ENCODE measurements around the gene SECISBP2L. TPM values are rescaled to one million over a fixed set of nuclear protein-coding genes. Genes with fewer than 3 reads are reported as not detected.

Gene SECISBP2L
- total RNA-seq, 1 experiment from 2014 or later: 36.4 TPM

- intact Hi-C loops (cut with micrococcal nuclease; ENCODE audit: unreplicated experiment): no loop called here
- Histone ChIP-seq H3K27ac (ENCODE audit: low read depth, low read length, poor library complexity, severe bottlenecking) (no peak overlapping the region), H3K27me3 (replicated peaks; ENCODE audit: insufficient read depth, low read depth, low read length, poor library complexity) (no peaks in the 10 kb centered on the region), H3K4me1 (ENCODE audit: insufficient read depth, low read length, poor library complexity, severe bottlenecking) (peaks cover 10% of the 10 kb centered on the region), H3K9me3 (ENCODE audit: low read depth, low read length, poor library complexity, severe bottlenecking) (no peaks in the 10 kb centered on the region), H3K4me3 (ENCODE audit: low read depth, low read length, poor library complexity, severe bottlenecking) (no peak overlapping the region), H3K36me3 (ENCODE audit: insufficient read depth, low read length, poor library complexity, severe bottlenecking) (peaks cover 9% of the 10 kb centered on the region)
- TF ChIP-seq, protein P1, sequence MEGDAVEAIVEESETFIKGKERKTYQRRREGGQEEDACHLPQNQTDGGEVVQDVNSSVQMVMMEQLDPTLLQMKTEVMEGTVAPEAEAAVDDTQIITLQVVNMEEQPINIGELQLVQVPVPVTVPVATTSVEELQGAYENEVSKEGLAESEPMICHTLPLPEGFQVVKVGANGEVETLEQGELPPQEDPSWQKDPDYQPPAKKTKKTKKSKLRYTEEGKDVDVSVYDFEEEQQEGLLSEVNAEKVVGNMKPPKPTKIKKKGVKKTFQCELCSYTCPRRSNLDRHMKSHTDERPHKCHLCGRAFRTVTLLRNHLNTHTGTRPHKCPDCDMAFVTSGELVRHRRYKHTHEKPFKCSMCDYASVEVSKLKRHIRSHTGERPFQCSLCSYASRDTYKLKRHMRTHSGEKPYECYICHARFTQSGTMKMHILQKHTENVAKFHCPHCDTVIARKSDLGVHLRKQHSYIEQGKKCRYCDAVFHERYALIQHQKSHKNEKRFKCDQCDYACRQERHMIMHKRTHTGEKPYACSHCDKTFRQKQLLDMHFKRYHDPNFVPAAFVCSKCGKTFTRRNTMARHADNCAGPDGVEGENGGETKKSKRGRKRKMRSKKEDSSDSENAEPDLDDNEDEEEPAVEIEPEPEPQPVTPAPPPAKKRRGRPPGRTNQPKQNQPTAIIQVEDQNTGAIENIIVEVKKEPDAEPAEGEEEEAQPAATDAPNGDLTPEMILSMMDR (conservative IDR thresholded peaks at IDR 0.05; ENCODE audit: low read depth, low read length): no peak
- no peak for TF ChIP-seq EZH2 (IDR thresholded peaks at IDR 0.05; ENCODE audit: borderline replicate concordance, low read depth, low read length, poor library complexity, severe bottlenecking)
- BruUV-seq (replicated peaks): no TSS peak
- DNase-seq (ENCODE audit: low spot score): no peak
- ChIA-PET POLR2A (ENCODE audit: low non-redundant PET) (no interaction called here), CTCF (no interaction called here)
These were observed 30.4 kb downstream of the SECISBP2L start for GRCh38 chr15:49015896-49016295.

DNA sequence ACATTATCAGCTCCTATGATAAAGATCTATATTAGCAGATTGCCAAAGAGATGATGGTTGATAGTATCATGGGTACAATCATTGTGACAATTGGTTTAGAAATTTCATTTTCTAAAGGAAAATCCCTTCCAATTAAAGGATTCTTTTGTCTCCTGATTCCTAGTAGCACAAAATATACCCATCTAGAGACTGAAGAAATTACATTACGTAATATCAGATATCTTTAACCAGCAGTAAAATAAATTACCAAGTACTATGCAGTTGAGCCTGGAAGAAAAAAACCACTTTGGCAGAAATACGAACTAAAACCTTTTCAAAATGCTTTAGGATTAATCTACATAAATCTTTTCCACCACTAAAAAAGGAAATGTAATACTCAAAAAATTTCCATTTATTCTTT, 46.9 kb downstream of the SECISBP2L start:
- no peaks in the 10 kb centered on the region for H3K9me3 ChIP-seq (ENCODE audit: low read depth, low read length, poor library complexity, severe bottlenecking)
- DNase-seq (ENCODE audit: low spot score): no peak
- H3K4me1 ChIP-seq (ENCODE audit: insufficient read depth, low read length, poor library complexity, severe bottlenecking): no peaks in the 10 kb centered on the region
- no peak overlapping the region for H3K27ac ChIP-seq (ENCODE audit: low read depth, low read length, poor library complexity, severe bottlenecking)
- TF ChIP-seq, protein P1 (conservative IDR thresholded peaks at IDR 0.05; ENCODE audit: low read depth, low read length): no peak
- TF ChIP-seq EZH2 (IDR thresholded peaks at IDR 0.05; ENCODE audit: borderline replicate concordance, low read depth, low read length, poor library complexity, severe bottlenecking): no peak
- intact Hi-C loops (cut with micrococcal nuclease; ENCODE audit: unreplicated experiment): no loop called here
- peaks cover 32% of the 10 kb centered on the region for H3K36me3 ChIP-seq (ENCODE audit: insufficient read depth, low read length, poor library complexity, severe bottlenecking)
- no TSS peak for BruUV-seq (replicated peaks)
- ChIA-PET POLR2A (ENCODE audit: low non-redundant PET) (no interaction called here), CTCF (interaction anchor here (0.7 kb wide), 1 partner anchor 24 kb away, joined by 3 read pairs; no protein-coding TSS in a partner anchor)
- no peak overlapping the region for H3K4me3 ChIP-seq (ENCODE audit: low read depth, low read length, poor library complexity, severe bottlenecking)
- no peaks in the 10 kb centered on the region for H3K27me3 ChIP-seq (replicated peaks; ENCODE audit: insufficient read depth, low read depth, low read length, poor library complexity)

GRCh38 chr15:48996276-48996675, 50.0 kb downstream of the SECISBP2L start:
- Histone ChIP-seq H3K27ac (ENCODE audit: low read depth, low read length, poor library complexity, severe bottlenecking) (no peak overlapping the region), H3K27me3 (replicated peaks; ENCODE audit: insufficient read depth, low read depth, low read length, poor library complexity) (no peaks in the 10 kb centered on the region), H3K4me3 (ENCODE audit: low read depth, low read length, poor library complexity, severe bottlenecking) (no peak overlapping the region), H3K9me3 (ENCODE audit: low read depth, low read length, poor library complexity, severe bottlenecking) (no peaks in the 10 kb centered on the region), H3K4me1 (ENCODE audit: insufficient read depth, low read length, poor library complexity, severe bottlenecking) (no peaks in the 10 kb centered on the region), H3K36me3 (ENCODE audit: insufficient read depth, low read length, poor library complexity, severe bottlenecking) (peaks cover 46% of the 10 kb centered on the region)
- ChIA-PET POLR2A (ENCODE audit: low non-redundant PET) (no interaction called here), CTCF (no interaction called here)
- TF ChIP-seq, protein P1 (conservative IDR thresholded peaks at IDR 0.05; ENCODE audit: low read depth, low read length): no peak
- TF ChIP-seq EZH2 (IDR thresholded peaks at IDR 0.05; ENCODE audit: borderline replicate concordance, low read depth, low read length, poor library complexity, severe bottlenecking): no peak
- no TSS peak for BruUV-seq (replicated peaks)
- intact Hi-C loops (cut with micrococcal nuclease; ENCODE audit: unreplicated experiment): no loop called here
- no peak for DNase-seq (ENCODE audit: low spot score)

All from A673 (cell line).